Endothelial cell (in vitro differentiated cells): ENCODE data around the gene REST. TPM values are rescaled to one million over a fixed set of nuclear protein-coding genes. Genes with fewer than 3 reads are reported as not detected.

ENCODE experiments used
- DNase-seq: peaks from one replicate; pipeline ENCODE4 v3.0.0; 2021; ENCODE audit warnings: low spot score
- H3K27ac Mint-ChIP-seq: one replicate; pipeline ENCODE4 v1.8.0; 2021; ENCODE audit warnings: mixed read lengths, inconsistent platforms; ENCODE audit not compliant: unreplicated experiment
- H3K27me3 Mint-ChIP-seq: one replicate; pipeline ENCODE4 v1.8.0; 2021; ENCODE audit warnings: mild to moderate bottlenecking, moderate library complexity, mixed read lengths, inconsistent platforms; ENCODE audit not compliant: unreplicated experiment
- H3K36me3 Mint-ChIP-seq: one replicate; pipeline ENCODE4 v1.8.0; 2021; ENCODE audit warnings: mild to moderate bottlenecking, low read depth, mixed read lengths, inconsistent platforms; ENCODE audit not compliant: unreplicated experiment
- H3K4me1 Mint-ChIP-seq: one replicate; pipeline ENCODE4 v1.8.0; 2021; ENCODE audit warnings: mild to moderate bottlenecking, mixed read lengths, inconsistent platforms; ENCODE audit not compliant: unreplicated experiment
- H3K4me3 Mint-ChIP-seq: one replicate; pipeline ENCODE4 v1.8.0; 2021; ENCODE audit warnings: mild to moderate bottlenecking, mixed read lengths, inconsistent platforms; ENCODE audit not compliant: unreplicated experiment
- H3K9me3 Mint-ChIP-seq: one replicate; pipeline ENCODE4 v1.8.0; 2021; ENCODE audit warnings: mixed read lengths, inconsistent platforms; ENCODE audit not compliant: unreplicated experiment
- CTCF ChIP-seq: fragments of 200-600 bp; sonication (generic); IDR thresholded peaks from one replicate; pipeline ENCODE4 v1.5.0; 2021; ENCODE audit warnings: antibody characterized with exemption; ENCODE audit not compliant: unreplicated experiment
- total RNA-seq: library from RNA; stranded (reverse); fragmentation: NEBNext Ultra II Directional; extraction: Animal tissue kit (Norgen Biotek cat#: 25700); gene quantifications from one replicate; pipeline ENCODE4 v1.2.1, GENCODE V29; 2021; ENCODE audit not compliant: unreplicated experiment

Gene REST
- total RNA-seq, 1 donor from 2014 or later: 70.4 TPM

GRCh38 chr4:56941403-56941802 lies 33.7 kb downstream of the REST start:
- H3K9me3 Mint-ChIP-seq: no peaks in the 10 kb centered on the region
- no peak for DNase-seq

GRCh38 chr4:56953680-56954520 lies 46.2 kb downstream of the REST start:
- Mint-ChIP-seq H3K4me3 (no peak overlapping the region), H3K27ac (no peak overlapping the region), H3K27me3 (peaks cover 2% of the 10 kb centered on the region), H3K4me1 (no peaks in the 10 kb centered on the region), H3K36me3 (no peaks in the 10 kb centered on the region), H3K9me3 (no peaks in the 10 kb centered on the region)
- no peak for TF ChIP-seq CTCF
- no peak for DNase-seq

More at GRCh38 chr4:56941403-56941802, 33.7 kb downstream of the REST start:
- no peaks in the 10 kb centered on the region for H3K4me1 Mint-ChIP-seq
- H3K4me3 Mint-ChIP-seq: no peak overlapping the region
- TF ChIP-seq CTCF: no peak
- H3K36me3 Mint-ChIP-seq: peaks cover 12% of the 10 kb centered on the region
- H3K27me3 Mint-ChIP-seq: peaks cover 2% of the 10 kb centered on the region
- no peak overlapping the region for H3K27ac Mint-ChIP-seq

- no peak for TF ChIP-seq CTCF
- Mint-ChIP-seq H3K4me3 (no peak overlapping the region), H3K4me1 (no peaks in the 10 kb centered on the region), H3K27me3 (peaks cover 2% of the 10 kb centered on the region), H3K36me3 (peaks cover 4% of the 10 kb centered on the region), H3K9me3 (no peaks in the 10 kb centered on the region), H3K27ac (no peak overlapping the region)
- no peak for DNase-seq
Observed at GRCh38 chr4:56958111-56958517, 50.4 kb downstream of the REST start.

GRCh38 chr4:56959100-56959499 lies 51.4 kb downstream of the REST start:
- peaks cover 2% of the 10 kb centered on the region for H3K27me3 Mint-ChIP-seq
- H3K4me3 Mint-ChIP-seq: no peak overlapping the region
- no peaks in the 10 kb centered on the region for H3K9me3 Mint-ChIP-seq
- no peaks in the 10 kb centered on the region for H3K4me1 Mint-ChIP-seq
- no peak for DNase-seq
- H3K36me3 Mint-ChIP-seq: peaks cover 4% of the 10 kb centered on the region
- TF ChIP-seq CTCF: no peak
- H3K27ac Mint-ChIP-seq: no peak overlapping the region

GRCh38 chr4:56961107-56961500 lies 53.4 kb downstream of the REST start:
- Mint-ChIP-seq H3K27ac (no peak overlapping the region), H3K9me3 (no peaks in the 10 kb centered on the region), H3K4me3 (no peak overlapping the region), H3K36me3 (peaks cover 10% of the 10 kb centered on the region), H3K4me1 (no peaks in the 10 kb centered on the region), H3K27me3 (no peaks in the 10 kb centered on the region)
- TF ChIP-seq CTCF: no peak
- DNase-seq: no peak
